Measurements from ENCODE around the gene DNAJC6. TPM values are rescaled to one million over a fixed set of nuclear protein-coding genes. Genes with fewer than 3 reads are reported as not detected.
A peak's percentile ranks its signal among the peaks of the same experiment; 100 is the strongest.

The DNAJC6 gene
- total and polyA plus RNA-seq, 2 of the 13 experiments (the other 11 are each of a cell fraction or from before 2014, with no cell fraction given): 1.0 to 1.6 TPM

GRCh38 chr1:65420590-65421350 lies 111.4 kb downstream of the DNAJC6 start, which contains the start of the genes LEPR and LEPROT (continued):
- no peak for TF ChIP-seq KIAA2018 (CRISPR knock-in tag; IDR thresholded peaks at IDR 0.05; ENCODE audit: borderline replicate concordance)
- TF ChIP-seq RXRB (CRISPR knock-in tag; IDR thresholded peaks at IDR 0.05; ENCODE audit: borderline replicate concordance): peak; percentile 26; the same call in 1 of the 2 replicates
- no peak for TF ChIP-seq ZNF891 (CRISPR knock-in tag; IDR thresholded peaks at IDR 0.05)
- no peak for TF ChIP-seq ZNF598 (CRISPR knock-in tag; IDR thresholded peaks at IDR 0.05; ENCODE audit: borderline replicate concordance)
- peak; percentile 58; the same call in 1 of the 2 replicates for TF ChIP-seq EED (CRISPR knock-in tag; IDR thresholded peaks at IDR 0.05)
- no peak for TF ChIP-seq ZNF572 (CRISPR knock-in tag; IDR thresholded peaks at IDR 0.05)
- no peak for TF ChIP-seq STAG1 (CRISPR knock-in tag; IDR thresholded peaks at IDR 0.05)
- peak; percentile 59; the same call in 1 of the 2 replicates for TF ChIP-seq TFDP1 (CRISPR knock-in tag; IDR thresholded peaks at IDR 0.05; ENCODE audit: borderline replicate concordance)
- peak; percentile 87; the same call in 1 of the 2 replicates for TF ChIP-seq YEATS4 (CRISPR knock-in tag; IDR thresholded peaks at IDR 0.05; ENCODE audit: borderline replicate concordance)
- peak; percentile 44; the same call in 1 of the 2 replicates for TF ChIP-seq RFXAP (CRISPR knock-in tag; IDR thresholded peaks at IDR 0.05; ENCODE audit: borderline replicate concordance)
- peak; percentile 22; the same call in 1 of the 2 replicates for TF ChIP-seq ZNF558 (CRISPR knock-in tag; IDR thresholded peaks at IDR 0.05; ENCODE audit: borderline replicate concordance)
- no peak for TF ChIP-seq DNMT3B (CRISPR knock-in tag; conservative IDR thresholded peaks at IDR 0.05)
- TF ChIP-seq DRAP1 (CRISPR knock-in tag; IDR thresholded peaks at IDR 0.05): 0 out of 2 replicates have a peak, but pooled peaks have one; percentile 6
- peak; percentile 34 for TF ChIP-seq IKZF4 (CRISPR knock-in tag; IDR thresholded peaks at IDR 0.05; ENCODE audit: borderline replicate concordance, low read depth, not compliant biosample characterization)
- no peak for TF ChIP-seq ZBTB34 (CRISPR knock-in tag; IDR thresholded peaks at IDR 0.05)
- TF ChIP-seq TFDP2 (CRISPR knock-in tag; IDR thresholded peaks at IDR 0.05): peak; percentile 60
